HepG2 (cell line): ENCODE measurements around the gene HAP1.

Experiments
- CTCF ChIP-seq: sonication (generic); formaldehyde crosslinking; IDR thresholded peaks from 2 replicates; pipeline ENCODE4 v1.5.0; 2020; ENCODE audit warnings: mild to moderate bottlenecking, missing genetic modification reagents, moderate library complexity
- ETV6 ChIP-seq: sonication (generic); formaldehyde crosslinking; conservative IDR thresholded peaks from 2 replicates; pipeline ENCODE4 v1.4.0; 2020; ENCODE audit warnings: missing genetic modification reagents
- GABPB1 ChIP-seq: IDR thresholded peaks from 2 replicates; pipeline ENCODE4 v1.6.1; 2016; ENCODE audit warnings: mild to moderate bottlenecking, missing genetic modification reagents, moderate library complexity, missing compliant biosample characterization
- HDAC2 ChIP-seq: sonication (generic); formaldehyde crosslinking; IDR thresholded peaks from 2 replicates; pipeline ENCODE4 v1.4.0; 2020; ENCODE audit warnings: missing genetic modification reagents
- HNF1A ChIP-seq, 2 experiments: sonication (generic) in 1 of 2; formaldehyde crosslinking in 1 of 2; IDR thresholded peaks; 2 replicates each; pipeline versions ENCODE4 v1.4.0 to v1.6.1; 2016 to 2020; ENCODE audit warnings: borderline replicate concordance in 1 of 2, low read depth in 1 of 2, mild to moderate bottlenecking in 1 of 2, missing genetic modification reagents in 1 of 2
- PTBP1 ChIP-seq: fragments of 200-400 bp; formaldehyde crosslinking; IDR thresholded peaks from 2 replicates; pipeline ENCODE4 v1.6.1; 2018; ENCODE audit warnings: low read length, low read depth; ENCODE audit not compliant: poor library complexity, severe bottlenecking
- RAD21 ChIP-seq: fragments of 450-650 bp; formaldehyde crosslinking; IDR thresholded peaks from 2 replicates; pipeline ENCODE4 v1.5.0; 2020; ENCODE audit warnings: mild to moderate bottlenecking
- ZNF253 ChIP-seq: sonication (generic); formaldehyde crosslinking; IDR thresholded peaks from 2 replicates; pipeline ENCODE4 v1.8.0; 2022; ENCODE audit warnings: mild to moderate bottlenecking, missing genetic modification reagents, borderline replicate concordance

- no peak for TF ChIP-seq HNF1A (IDR thresholded peaks at IDR 0.05; ENCODE audit: low read depth)
- no peak for TF ChIP-seq HNF1A (CRISPR knock-in tag; IDR thresholded peaks at IDR 0.05; ENCODE audit: borderline replicate concordance)
- TF ChIP-seq GABPB1: peak; percentile 38; the same call in 1 of the 2 replicates
- TF ChIP-seq CTCF (CRISPR knock-in tag): peak; percentile 99
- TF ChIP-seq ZNF253 (CRISPR knock-in tag): no peak
- TF ChIP-seq PTBP1: no peak
- TF ChIP-seq HDAC2 (CRISPR knock-in tag): peak; percentile 52; the same call in 1 of the 2 replicates
- no peak; the same call in 1 of the 2 replicates for TF ChIP-seq ETV6 (CRISPR knock-in tag)
- peak; percentile 100 for TF ChIP-seq RAD21
Observed at GRCh38 chr17:41738077-41738800, 3.8 kb upstream of the HAP1 start.
